GM12878 (cell line): Measurements from ENCODE around the gene SLC45A2. TPM values are rescaled to one million over a fixed set of nuclear protein-coding genes. Genes with fewer than 3 reads are reported as not detected.

Experiments used
- BMI1 ChIP-seq: fragments of 450-650 bp; IDR thresholded peaks from 2 replicates; pipeline ENCODE4 v1.6.1; 2016; ENCODE audit warnings: mild to moderate bottlenecking, moderate library complexity, borderline replicate concordance
- DPF2 ChIP-seq: fragments of 450-650 bp; IDR thresholded peaks from 2 replicates; pipeline ENCODE4 v1.6.1; 2017; ENCODE audit warnings: mild to moderate bottlenecking
- EED ChIP-seq: sonication (generic); IDR thresholded peaks from 2 replicates; pipeline ENCODE4 v1.6.1; 2016; ENCODE audit warnings: antibody characterized with exemption, low read depth
- EZH2 ChIP-seq: IDR thresholded peaks from 2 replicates; pipeline ENCODE4 v1.6.1; 2012; ENCODE audit warnings: low read depth, mild to moderate bottlenecking, control low read depth, inconsistent platforms, low read length, borderline replicate concordance; ENCODE audit not compliant: control insufficient read depth
- FOXK2 ChIP-seq: fragments of 450-650 bp; IDR thresholded peaks from 2 replicates; pipeline ENCODE4 v1.6.1; 2017; ENCODE audit warnings: mild to moderate bottlenecking, moderate library complexity
- KAT2A ChIP-seq: conservative IDR thresholded peaks from 2 replicates; pipeline ENCODE4 v1.6.1; 2011; ENCODE audit warnings: low read depth, low read length; ENCODE audit not compliant: control insufficient read depth
- MEF2B ChIP-seq: fragments of 450-650 bp; IDR thresholded peaks from 2 replicates; pipeline ENCODE4 v1.6.1; 2018; ENCODE audit warnings: mild to moderate bottlenecking, moderate library complexity; ENCODE audit not compliant: partially characterized antibody, poor library complexity, severe bottlenecking
- NFYA ChIP-seq: IDR thresholded peaks from 2 replicates; pipeline ENCODE4 v1.6.1; 2011; ENCODE audit warnings: low read depth, mild to moderate bottlenecking, low read length, improper control_type of control experiment, borderline replicate concordance
- NR2C2 ChIP-seq: IDR thresholded peaks from 2 replicates; pipeline ENCODE4 v1.6.1; 2011; ENCODE audit warnings: borderline replicate concordance, low read depth; ENCODE audit not compliant: control insufficient read depth, insufficient read length
- PAX5 ChIP-seq: IDR thresholded peaks from 2 replicates; pipeline ENCODE4 v1.6.1; 2011; ENCODE audit warnings: low read depth, low read length, borderline replicate concordance
- RCOR1 ChIP-seq: conservative IDR thresholded peaks from 2 replicates; pipeline ENCODE4 v1.6.1; 2012; ENCODE audit warnings: low read depth, low read length, improper control_type of control experiment
- RUNX3 ChIP-seq: IDR thresholded peaks from 2 replicates; pipeline ENCODE4 v1.6.1; 2012; ENCODE audit warnings: low read length, inconsistent platforms
- SMAD1 ChIP-seq: fragments of 450-650 bp; IDR thresholded peaks from 2 replicates; pipeline ENCODE4 v1.6.1; 2018; ENCODE audit warnings: mild to moderate bottlenecking, low read depth; ENCODE audit not compliant: partially characterized antibody
- SREBF2 ChIP-seq: IDR thresholded peaks from 2 replicates; pipeline ENCODE4 v1.6.1; 2012; ENCODE audit warnings: mild to moderate bottlenecking, low read length
- WRNIP1 ChIP-seq: IDR thresholded peaks from 2 replicates; pipeline ENCODE4 v1.6.1; 2011; ENCODE audit warnings: low read depth, low read length, improper control_type of control experiment, borderline replicate concordance
- YY1 ChIP-seq: IDR thresholded peaks from 2 replicates; pipeline ENCODE4 v1.6.1; 2011; ENCODE audit warnings: low read depth, mild to moderate bottlenecking, low read length
- ZBED1 ChIP-seq: IDR thresholded peaks from 2 replicates; pipeline ENCODE4 v1.6.1; 2016; ENCODE audit warnings: borderline replicate concordance
- polyA plus RNA-seq, 11 experiments: library from polyadenylated mRNA; depleted of rRNA in 4 of 11; unstranded in 6 of 11; stranded (reverse) in 5 of 11; fragments of >200 nt; fragmentation: Nextera tagmentation in 4 of 11; fragmentation: Illumina TruSeq in 1 of 11; extraction: Ambion mirVana in 4 of 11; extraction: Trizol in 1 of 11; gene quantifications; 1 replicate in 1 of 11; 2 replicates in 10 of 11; pipeline versions ENCODE4 v1.2.1 to v1.2.3, GENCODE V29; 2011 to 2016; ENCODE audit warnings: inconsistent platforms in 2 of 11, missing spikeins in 2 of 11, low read depth in 1 of 11
- total RNA-seq, 4 experiments: library from RNA; depleted of rRNA in 3 of 4; stranded (reverse); fragments of >200 nt in 3 of 4; fragmentation: Illumina TruSeq in 1 of 4; extraction: Trizol in 1 of 4; gene quantifications; 2 replicates each; pipeline versions ENCODE4 v1.2.1 to v1.2.3, GENCODE V29; 2013 to 2021
- TF ChIP-seq, protein P1 (sequence below): fragments of 450-650 bp; formaldehyde crosslinking; IDR thresholded peaks from 2 replicates; pipeline ENCODE4 v1.4.0; 2020; ENCODE audit warnings: mild to moderate bottlenecking, moderate library complexity
- TF ChIP-seq, protein P2 (sequence below): fragments of 450-650 bp; IDR thresholded peaks from 2 replicates; pipeline ENCODE4 v1.6.1; 2017; ENCODE audit warnings: mild to moderate bottlenecking, moderate library complexity
- TF ChIP-seq, protein P3 (sequence below): fragments of 450-650 bp; IDR thresholded peaks from 2 replicates; pipeline ENCODE4 v1.6.1; 2017; ENCODE audit warnings: mild to moderate bottlenecking, moderate library complexity

Gene SLC45A2
- total and polyA plus RNA-seq, 10 of the 15 experiments (the other 5 are each of a cell fraction or from before 2014, with no cell fraction given): 0.06 to 0.07 TPM; not detected in 8

DNA sequence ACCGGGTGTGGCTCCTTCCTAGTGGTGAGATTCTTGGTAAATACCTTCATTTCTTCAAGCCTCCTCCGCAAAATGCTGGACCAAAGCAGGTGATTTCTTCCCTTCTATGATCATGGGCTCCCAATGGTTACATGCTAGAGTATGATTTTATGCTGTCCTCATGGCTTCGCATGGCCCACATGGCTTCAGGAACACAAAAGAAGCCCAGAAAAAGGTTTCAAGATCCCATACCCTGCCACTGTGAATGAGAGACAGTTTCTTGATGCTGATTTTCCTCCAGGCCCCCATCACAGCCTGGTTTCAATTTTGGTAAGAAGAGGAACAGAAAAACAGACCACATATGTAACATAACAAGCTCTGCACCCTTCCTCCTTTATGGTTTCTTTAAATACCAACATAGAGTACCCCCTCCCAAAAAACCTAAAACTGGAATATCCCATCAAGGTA lies 50.7 kb downstream of the SLC45A2 start (continued):
- TF ChIP-seq, protein P1, sequence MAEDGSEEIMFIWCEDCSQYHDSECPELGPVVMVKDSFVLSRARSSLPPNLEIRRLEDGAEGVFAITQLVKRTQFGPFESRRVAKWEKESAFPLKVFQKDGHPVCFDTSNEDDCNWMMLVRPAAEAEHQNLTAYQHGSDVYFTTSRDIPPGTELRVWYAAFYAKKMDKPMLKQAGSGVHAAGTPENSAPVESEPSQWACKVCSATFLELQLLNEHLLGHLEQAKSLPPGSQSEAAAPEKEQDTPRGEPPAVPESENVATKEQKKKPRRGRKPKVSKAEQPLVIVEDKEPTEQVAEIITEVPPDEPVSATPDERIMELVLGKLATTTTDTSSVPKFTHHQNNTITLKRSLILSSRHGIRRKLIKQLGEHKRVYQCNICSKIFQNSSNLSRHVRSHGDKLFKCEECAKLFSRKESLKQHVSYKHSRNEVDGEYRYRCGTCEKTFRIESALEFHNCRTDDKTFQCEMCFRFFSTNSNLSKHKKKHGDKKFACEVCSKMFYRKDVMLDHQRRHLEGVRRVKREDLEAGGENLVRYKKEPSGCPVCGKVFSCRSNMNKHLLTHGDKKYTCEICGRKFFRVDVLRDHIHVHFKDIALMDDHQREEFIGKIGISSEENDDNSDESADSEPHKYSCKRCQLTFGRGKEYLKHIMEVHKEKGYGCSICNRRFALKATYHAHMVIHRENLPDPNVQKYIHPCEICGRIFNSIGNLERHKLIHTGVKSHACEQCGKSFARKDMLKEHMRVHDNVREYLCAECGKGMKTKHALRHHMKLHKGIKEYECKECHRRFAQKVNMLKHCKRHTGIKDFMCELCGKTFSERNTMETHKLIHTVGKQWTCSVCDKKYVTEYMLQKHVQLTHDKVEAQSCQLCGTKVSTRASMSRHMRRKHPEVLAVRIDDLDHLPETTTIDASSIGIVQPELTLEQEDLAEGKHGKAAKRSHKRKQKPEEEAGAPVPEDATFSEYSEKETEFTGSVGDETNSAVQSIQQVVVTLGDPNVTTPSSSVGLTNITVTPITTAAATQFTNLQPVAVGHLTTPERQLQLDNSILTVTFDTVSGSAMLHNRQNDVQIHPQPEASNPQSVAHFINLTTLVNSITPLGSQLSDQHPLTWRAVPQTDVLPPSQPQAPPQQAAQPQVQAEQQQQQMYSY (CRISPR knock-in tag): no peak
- TF ChIP-seq MEF2B (peak; percentile 79), NFYA (no peak), ZBED1 (peak; percentile 66), SREBF2 (no peak), WRNIP1 (0 out of 2 replicates have a peak, but pooled peaks have one; percentile 56), BMI1 (peak; percentile 68; the same call in 1 of the 2 replicates), SMAD1 (no peak), KAT2A (no peak), RUNX3 (peak; percentile 95), EZH2 (no peak), YY1 (peak; percentile 50; the same call in 1 of the 2 replicates), DPF2 (peak; percentile 97), FOXK2 (no peak), PAX5 (peak; percentile 82), NR2C2 (no peak), EED (peak; percentile 94), RCOR1 (peak; percentile 32; the same call in 1 of the 2 replicates)
- TF ChIP-seq, protein P2, sequence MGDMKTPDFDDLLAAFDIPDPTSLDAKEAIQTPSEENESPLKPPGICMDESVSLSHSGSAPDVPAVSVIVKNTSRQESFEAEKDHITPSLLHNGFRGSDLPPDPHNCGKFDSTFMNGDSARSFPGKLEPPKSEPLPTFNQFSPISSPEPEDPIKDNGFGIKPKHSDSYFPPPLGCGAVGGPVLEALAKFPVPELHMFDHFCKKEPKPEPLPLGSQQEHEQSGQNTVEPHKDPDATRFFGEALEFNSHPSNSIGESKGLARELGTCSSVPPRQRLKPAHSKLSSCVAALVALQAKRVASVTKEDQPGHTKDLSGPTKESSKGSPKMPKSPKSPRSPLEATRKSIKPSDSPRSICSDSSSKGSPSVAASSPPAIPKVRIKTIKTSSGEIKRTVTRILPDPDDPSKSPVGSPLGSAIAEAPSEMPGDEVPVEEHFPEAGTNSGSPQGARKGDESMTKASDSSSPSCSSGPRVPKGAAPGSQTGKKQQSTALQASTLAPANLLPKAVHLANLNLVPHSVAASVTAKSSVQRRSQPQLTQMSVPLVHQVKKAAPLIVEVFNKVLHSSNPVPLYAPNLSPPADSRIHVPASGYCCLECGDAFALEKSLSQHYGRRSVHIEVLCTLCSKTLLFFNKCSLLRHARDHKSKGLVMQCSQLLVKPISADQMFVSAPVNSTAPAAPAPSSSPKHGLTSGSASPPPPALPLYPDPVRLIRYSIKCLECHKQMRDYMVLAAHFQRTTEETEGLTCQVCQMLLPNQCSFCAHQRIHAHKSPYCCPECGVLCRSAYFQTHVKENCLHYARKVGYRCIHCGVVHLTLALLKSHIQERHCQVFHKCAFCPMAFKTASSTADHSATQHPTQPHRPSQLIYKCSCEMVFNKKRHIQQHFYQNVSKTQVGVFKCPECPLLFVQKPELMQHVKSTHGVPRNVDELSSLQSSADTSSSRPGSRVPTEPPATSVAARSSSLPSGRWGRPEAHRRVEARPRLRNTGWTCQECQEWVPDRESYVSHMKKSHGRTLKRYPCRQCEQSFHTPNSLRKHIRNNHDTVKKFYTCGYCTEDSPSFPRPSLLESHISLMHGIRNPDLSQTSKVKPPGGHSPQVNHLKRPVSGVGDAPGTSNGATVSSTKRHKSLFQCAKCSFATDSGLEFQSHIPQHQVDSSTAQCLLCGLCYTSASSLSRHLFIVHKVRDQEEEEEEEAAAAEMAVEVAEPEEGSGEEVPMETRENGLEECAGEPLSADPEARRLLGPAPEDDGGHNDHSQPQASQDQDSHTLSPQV: no peak
- TF ChIP-seq, protein P3, sequence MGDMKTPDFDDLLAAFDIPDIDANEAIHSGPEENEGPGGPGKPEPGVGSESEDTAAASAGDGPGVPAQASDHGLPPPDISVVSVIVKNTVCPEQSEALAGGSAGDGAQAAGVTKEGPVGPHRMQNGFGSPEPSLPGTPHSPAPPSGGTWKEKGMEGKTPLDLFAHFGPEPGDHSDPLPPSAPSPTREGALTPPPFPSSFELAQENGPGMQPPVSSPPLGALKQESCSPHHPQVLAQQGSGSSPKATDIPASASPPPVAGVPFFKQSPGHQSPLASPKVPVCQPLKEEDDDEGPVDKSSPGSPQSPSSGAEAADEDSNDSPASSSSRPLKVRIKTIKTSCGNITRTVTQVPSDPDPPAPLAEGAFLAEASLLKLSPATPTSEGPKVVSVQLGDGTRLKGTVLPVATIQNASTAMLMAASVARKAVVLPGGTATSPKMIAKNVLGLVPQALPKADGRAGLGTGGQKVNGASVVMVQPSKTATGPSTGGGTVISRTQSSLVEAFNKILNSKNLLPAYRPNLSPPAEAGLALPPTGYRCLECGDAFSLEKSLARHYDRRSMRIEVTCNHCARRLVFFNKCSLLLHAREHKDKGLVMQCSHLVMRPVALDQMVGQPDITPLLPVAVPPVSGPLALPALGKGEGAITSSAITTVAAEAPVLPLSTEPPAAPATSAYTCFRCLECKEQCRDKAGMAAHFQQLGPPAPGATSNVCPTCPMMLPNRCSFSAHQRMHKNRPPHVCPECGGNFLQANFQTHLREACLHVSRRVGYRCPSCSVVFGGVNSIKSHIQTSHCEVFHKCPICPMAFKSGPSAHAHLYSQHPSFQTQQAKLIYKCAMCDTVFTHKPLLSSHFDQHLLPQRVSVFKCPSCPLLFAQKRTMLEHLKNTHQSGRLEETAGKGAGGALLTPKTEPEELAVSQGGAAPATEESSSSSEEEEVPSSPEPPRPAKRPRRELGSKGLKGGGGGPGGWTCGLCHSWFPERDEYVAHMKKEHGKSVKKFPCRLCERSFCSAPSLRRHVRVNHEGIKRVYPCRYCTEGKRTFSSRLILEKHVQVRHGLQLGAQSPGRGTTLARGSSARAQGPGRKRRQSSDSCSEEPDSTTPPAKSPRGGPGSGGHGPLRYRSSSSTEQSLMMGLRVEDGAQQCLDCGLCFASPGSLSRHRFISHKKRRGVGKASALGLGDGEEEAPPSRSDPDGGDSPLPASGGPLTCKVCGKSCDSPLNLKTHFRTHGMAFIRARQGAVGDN: peak; percentile 81
